ENCODE data around the gene CYB5R4. TPM values are rescaled to one million over a fixed set of nuclear protein-coding genes. Genes with fewer than 3 reads are reported as not detected.

Gene CYB5R4
- total RNA-seq, 1 donor from 2014 or later, result 14.6 TPM

DNA sequence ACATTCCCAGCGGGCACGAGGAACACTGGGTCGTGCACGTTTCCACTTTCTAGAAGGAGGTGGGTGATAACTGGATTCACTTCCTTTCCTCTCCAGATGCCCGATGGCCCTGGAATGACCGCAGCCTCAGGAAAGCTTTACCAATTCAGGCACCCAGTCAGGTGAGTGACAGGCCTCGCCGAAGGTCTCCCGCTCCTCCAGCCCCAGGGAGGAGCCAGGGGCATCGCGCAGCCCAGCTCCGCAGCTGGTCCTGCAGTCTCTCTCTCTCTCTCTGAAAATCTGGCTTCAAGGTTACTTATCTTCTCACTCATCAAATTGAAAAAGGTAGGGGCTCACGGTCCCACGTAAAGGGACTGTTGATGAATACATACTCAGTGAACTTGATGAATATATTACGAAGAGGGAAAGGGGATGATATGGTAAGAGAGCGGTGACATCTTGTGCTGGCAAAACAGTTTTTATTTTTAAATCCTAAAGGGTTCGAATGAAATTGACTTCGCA is 5.4 kb upstream of the CYB5R4 start:
- Mint-ChIP-seq H3K27ac (ENCODE audit: unreplicated experiment) (no peak overlapping the region), H3K36me3 (ENCODE audit: low read depth) (no peaks in the 10 kb centered on the region), H3K27me3 (ENCODE audit: low read depth) (peaks cover 90% of the 10 kb centered on the region), H3K4me1 (peaks cover 12% of the 10 kb centered on the region), H3K9me3 (no peaks in the 10 kb centered on the region), H3K4me3 (peak overlapping the region; percentile 72)
- TF ChIP-seq, protein P1, sequence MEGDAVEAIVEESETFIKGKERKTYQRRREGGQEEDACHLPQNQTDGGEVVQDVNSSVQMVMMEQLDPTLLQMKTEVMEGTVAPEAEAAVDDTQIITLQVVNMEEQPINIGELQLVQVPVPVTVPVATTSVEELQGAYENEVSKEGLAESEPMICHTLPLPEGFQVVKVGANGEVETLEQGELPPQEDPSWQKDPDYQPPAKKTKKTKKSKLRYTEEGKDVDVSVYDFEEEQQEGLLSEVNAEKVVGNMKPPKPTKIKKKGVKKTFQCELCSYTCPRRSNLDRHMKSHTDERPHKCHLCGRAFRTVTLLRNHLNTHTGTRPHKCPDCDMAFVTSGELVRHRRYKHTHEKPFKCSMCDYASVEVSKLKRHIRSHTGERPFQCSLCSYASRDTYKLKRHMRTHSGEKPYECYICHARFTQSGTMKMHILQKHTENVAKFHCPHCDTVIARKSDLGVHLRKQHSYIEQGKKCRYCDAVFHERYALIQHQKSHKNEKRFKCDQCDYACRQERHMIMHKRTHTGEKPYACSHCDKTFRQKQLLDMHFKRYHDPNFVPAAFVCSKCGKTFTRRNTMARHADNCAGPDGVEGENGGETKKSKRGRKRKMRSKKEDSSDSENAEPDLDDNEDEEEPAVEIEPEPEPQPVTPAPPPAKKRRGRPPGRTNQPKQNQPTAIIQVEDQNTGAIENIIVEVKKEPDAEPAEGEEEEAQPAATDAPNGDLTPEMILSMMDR (conservative IDR thresholded peaks at IDR 0.05), result no peak
- DNase-seq (ENCODE audit: low read depth, low spot score), result no peak

GRCh38 chr6:83854766-83855165 is 4.7 kb upstream of the CYB5R4 start:
- H3K27me3 Mint-ChIP-seq (ENCODE audit: low read depth), result peaks cover 87% of the 10 kb centered on the region
- DNase-seq (ENCODE audit: low read depth, low spot score), result no peak
- peak overlapping the region; percentile 72 for H3K4me3 Mint-ChIP-seq
- H3K4me1 Mint-ChIP-seq, result peaks cover 16% of the 10 kb centered on the region
- no peaks in the 10 kb centered on the region for H3K36me3 Mint-ChIP-seq (ENCODE audit: low read depth)
- H3K9me3 Mint-ChIP-seq, result no peaks in the 10 kb centered on the region
- TF ChIP-seq, protein P1 (conservative IDR thresholded peaks at IDR 0.05), result no peak
- no peak overlapping the region for H3K27ac Mint-ChIP-seq (ENCODE audit: unreplicated experiment)

DNA sequence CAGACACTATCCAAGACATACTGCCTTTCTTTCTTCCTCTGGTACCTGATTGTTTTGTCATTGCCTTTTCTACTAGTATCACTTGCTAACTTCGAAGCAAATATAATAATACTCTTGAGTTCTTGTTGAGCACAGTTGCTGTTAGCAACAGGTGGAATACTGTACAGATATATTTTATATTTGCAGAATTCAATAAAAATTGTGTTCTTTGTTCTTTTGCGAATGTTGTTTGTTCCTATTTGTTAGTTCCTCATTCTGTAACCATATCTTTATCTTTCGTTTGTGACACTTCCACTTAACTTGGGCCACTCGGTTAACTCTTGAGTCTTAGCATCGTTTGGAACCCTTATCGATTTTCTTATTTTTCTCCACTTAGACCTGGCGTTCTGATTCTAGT is 868 bp downstream of the CYB5R4 start:
- peaks cover 3% of the 10 kb centered on the region for H3K36me3 Mint-ChIP-seq (ENCODE audit: low read depth)
- H3K4me1 Mint-ChIP-seq, result peaks cover 26% of the 10 kb centered on the region
- no peak overlapping the region for H3K27ac Mint-ChIP-seq (ENCODE audit: unreplicated experiment)
- H3K9me3 Mint-ChIP-seq, result no peaks in the 10 kb centered on the region
- DNase-seq (ENCODE audit: low read depth, low spot score), result no peak
- TF ChIP-seq, protein P1 (conservative IDR thresholded peaks at IDR 0.05), result no peak
- peak overlapping the region; percentile 96 for H3K4me3 Mint-ChIP-seq
- H3K27me3 Mint-ChIP-seq (ENCODE audit: low read depth), result peaks cover 38% of the 10 kb centered on the region

DNA sequence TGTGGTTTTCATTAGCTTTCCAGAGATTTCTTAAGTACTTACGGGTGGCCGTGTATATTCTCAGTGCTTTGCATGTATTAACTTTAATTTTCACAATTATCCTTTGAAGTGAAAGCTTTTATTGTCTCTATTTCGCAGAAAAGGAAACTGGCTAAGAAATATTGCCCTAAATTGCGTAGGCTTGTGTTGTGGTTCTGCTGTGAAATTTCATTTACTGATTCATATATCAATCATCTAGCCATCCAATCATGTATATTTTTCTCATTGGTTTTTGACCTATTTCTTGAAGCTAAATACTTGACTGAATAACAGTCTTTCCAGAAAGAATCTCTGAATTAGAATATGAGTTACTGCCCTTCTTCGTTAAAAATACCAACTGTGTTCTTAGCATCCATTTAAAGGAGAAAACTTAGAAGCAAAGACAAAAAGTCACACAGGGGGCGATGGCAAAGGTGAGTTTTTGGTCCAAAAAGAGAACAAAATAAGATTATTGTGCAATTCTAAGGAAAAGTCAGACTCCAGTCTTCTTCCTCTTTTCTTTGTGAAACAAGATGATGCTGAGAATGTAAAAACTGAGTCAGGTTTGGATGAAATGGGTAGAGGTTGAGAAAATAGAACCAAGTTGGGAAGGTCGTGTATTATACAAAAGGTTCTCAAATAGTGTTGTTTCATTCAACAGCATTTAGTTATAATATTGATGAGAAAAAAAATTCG is 1.4 kb downstream of the CYB5R4 start:
- Mint-ChIP-seq H3K27ac (ENCODE audit: unreplicated experiment) (no peak overlapping the region), H3K36me3 (ENCODE audit: low read depth) (peaks cover 8% of the 10 kb centered on the region), H3K4me1 (peaks cover 26% of the 10 kb centered on the region), H3K9me3 (no peaks in the 10 kb centered on the region), H3K27me3 (ENCODE audit: low read depth) (peaks cover 33% of the 10 kb centered on the region), H3K4me3 (peak overlapping the region; percentile 96)
- no peak for DNase-seq (ENCODE audit: low read depth, low spot score)
- TF ChIP-seq, protein P1 (conservative IDR thresholded peaks at IDR 0.05), result no peak

DNA sequence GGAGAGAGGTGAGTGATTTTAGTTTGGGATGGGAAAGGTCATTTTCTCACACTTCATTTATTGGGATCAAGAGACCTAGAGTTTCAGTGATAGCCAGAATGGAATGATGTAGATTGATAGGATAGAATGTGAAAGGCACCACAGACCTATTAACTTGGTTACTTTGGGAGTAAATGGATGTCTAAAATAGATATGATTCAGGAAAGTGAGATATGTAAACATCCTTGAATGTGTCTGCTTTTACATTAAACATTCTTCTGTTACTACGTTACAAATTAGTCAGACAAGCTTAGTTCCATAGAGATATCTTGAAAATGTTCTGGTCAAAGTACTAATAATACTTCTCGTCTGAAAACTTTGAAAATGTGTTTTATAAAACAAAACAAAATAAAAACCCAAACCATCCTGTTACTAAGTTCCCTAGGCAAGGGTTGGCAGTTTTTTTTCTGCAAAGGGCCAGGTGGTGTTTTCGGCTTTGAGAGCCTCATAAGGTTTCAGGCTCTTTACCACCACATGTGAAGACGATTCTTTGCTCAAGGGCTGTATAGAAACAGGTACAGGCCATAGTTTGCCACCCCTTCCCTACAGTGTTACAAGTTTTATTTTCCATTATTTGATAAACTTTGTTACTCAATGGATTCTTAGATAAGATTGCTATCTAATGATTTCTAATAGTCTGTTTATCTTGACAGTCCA is 3.4 kb downstream of the CYB5R4 start:
- no peak overlapping the region for H3K4me3 Mint-ChIP-seq
- H3K27me3 Mint-ChIP-seq (ENCODE audit: low read depth), result peaks cover 19% of the 10 kb centered on the region
- TF ChIP-seq, protein P1 (conservative IDR thresholded peaks at IDR 0.05), result no peak
- H3K9me3 Mint-ChIP-seq, result peaks cover 7% of the 10 kb centered on the region
- H3K36me3 Mint-ChIP-seq (ENCODE audit: low read depth), result peaks cover 24% of the 10 kb centered on the region
- no peak for DNase-seq (ENCODE audit: low read depth, low spot score)
- H3K27ac Mint-ChIP-seq (ENCODE audit: unreplicated experiment), result no peak overlapping the region
- H3K4me1 Mint-ChIP-seq, result peaks cover 26% of the 10 kb centered on the region

Data from neural crest cell (in vitro differentiated cells).